OCI-LY7 (cell line): ENCODE measurements around the gene GGCT. TPM values are rescaled to one million over a fixed set of nuclear protein-coding genes. Genes with fewer than 3 reads are reported as not detected.

Source experiments
- BruUV-seq: library from RNA; stranded (reverse); fragments of 400-500 nt; replicated peaks from 2 replicates; lab custom pipeline; 2021; lab: Mats Ljungman, UMichigan
- CTCF ChIA-PET: fragments of 300-600 bp; sonication (Branson Sonifier 250); formaldehyde crosslinking; loops from one replicate; lab custom pipeline; 2022; ENCODE audit warnings: antibody characterized with exemption; ENCODE audit not compliant: unreplicated experiment; lab: Charles Lee
- POLR2A ChIA-PET: fragments of 300-600 bp; sonication (Branson Sonifier 250); formaldehyde crosslinking; loops from one replicate; lab custom pipeline; 2022; ENCODE audit warnings: antibody characterized with exemption; lab: Charles Lee
- DNase-seq: peaks from one replicate; pipeline ENCODE4 v3.0.0-alpha.2; 2015; ENCODE audit warnings: low spot score
- H2AFZ ChIP-seq: fragments of 200-600 bp; sonication (generic), shearing (Covaris generic); 2 replicates; pipeline ENCODE4 v1.6.1; 2014; ENCODE audit warnings: mild to moderate bottlenecking, antibody characterized with exemption, low read length, moderate library complexity
- H3K27ac ChIP-seq: fragments of 200-600 bp; sonication (generic); 2 replicates; pipeline ENCODE4 v1.5.1; 2014; ENCODE audit warnings: mixed run types, low read depth, mild to moderate bottlenecking, moderate library complexity, low read length, inconsistent platforms; ENCODE audit not compliant: poor library complexity, severe bottlenecking
- H3K36me3 ChIP-seq: fragments of 200-600 bp; sonication (generic); 2 replicates; pipeline ENCODE4 v1.6.1; 2014; ENCODE audit warnings: mild to moderate bottlenecking, antibody characterized with exemption, low read length, moderate library complexity, mixed read lengths; ENCODE audit not compliant: insufficient read depth
- H3K4me1 ChIP-seq: fragments of 200-600 bp; sonication (generic); 2 replicates; pipeline ENCODE4 v1.5.1; 2014; ENCODE audit warnings: mild to moderate bottlenecking, low read length; ENCODE audit not compliant: insufficient read depth, poor library complexity, severe bottlenecking
- H3K4me2 ChIP-seq: fragments of 200-600 bp; sonication (generic); 2 replicates; pipeline ENCODE4 v1.6.1; 2014; ENCODE audit warnings: mild to moderate bottlenecking, low read length
- H3K4me3 ChIP-seq: fragments of 200-600 bp; sonication (generic); 2 replicates; pipeline ENCODE4 v1.5.1; 2014; ENCODE audit warnings: mild to moderate bottlenecking, low read depth, low read length; ENCODE audit not compliant: poor library complexity, severe bottlenecking
- H3K79me2 ChIP-seq: fragments of 200-600 bp; sonication (generic); 2 replicates; pipeline ENCODE4 v1.6.1; 2016; ENCODE audit warnings: low read depth, mild to moderate bottlenecking, low read length, moderate library complexity, mixed read lengths; ENCODE audit not compliant: insufficient read depth
- H3K9me2 ChIP-seq: fragments of 200-600 bp; sonication (generic); 2 replicates; pipeline ENCODE4 v1.6.1; 2016; ENCODE audit warnings: mild to moderate bottlenecking, low read length, mixed read lengths; ENCODE audit not compliant: insufficient read depth
- H3K9me3 ChIP-seq: fragments of 200-600 bp; sonication (generic); 2 replicates; pipeline ENCODE4 v1.6.1; 2014; ENCODE audit warnings: mild to moderate bottlenecking, mixed run types, low read length, mixed read lengths
- H4K20me1 ChIP-seq: fragments of 200-600 bp; sonication (generic); 2 replicates; pipeline ENCODE4 v1.6.1; 2014; ENCODE audit warnings: mild to moderate bottlenecking, antibody characterized with exemption, low read length, moderate library complexity, mixed read lengths; ENCODE audit not compliant: insufficient read depth
- CTCF ChIP-seq: fragments of 200-600 bp; sonication (generic); conservative IDR thresholded peaks from 2 replicates; pipeline ENCODE4 v1.5.1; 2014; ENCODE audit warnings: mild to moderate bottlenecking, antibody characterized with exemption, low read length, moderate library complexity, mixed read lengths
- EZH2phosphoT487 ChIP-seq: fragments of 200-600 bp; sonication (generic); IDR thresholded peaks from 2 replicates; pipeline ENCODE4 v1.6.1; 2018; ENCODE audit warnings: low read depth, borderline replicate concordance, mild to moderate bottlenecking, mixed run types, antibody characterized with exemption, low read length, moderate library complexity, mixed read lengths
- intact Hi-C: fragments of 100-400 bp; cut with micrococcal nuclease; formaldehyde crosslinking; loops from one replicate; pipeline ENCODE4 v1.10.0; 2022; ENCODE audit not compliant: unreplicated experiment
- total RNA-seq, 2 experiments: library from RNA; depleted of rRNA in 1 of 2; stranded (reverse); fragments of >200 nt in 1 of 2; shearing (Covaris generic) in 1 of 2; gene quantifications; 2 replicates each; pipeline ENCODE4 v1.2.3, GENCODE V29; 2014 to 2022

Gene GGCT
- total RNA-seq, 2 experiments from 2014 or later, result 70.3 to 81.3 TPM

DNA sequence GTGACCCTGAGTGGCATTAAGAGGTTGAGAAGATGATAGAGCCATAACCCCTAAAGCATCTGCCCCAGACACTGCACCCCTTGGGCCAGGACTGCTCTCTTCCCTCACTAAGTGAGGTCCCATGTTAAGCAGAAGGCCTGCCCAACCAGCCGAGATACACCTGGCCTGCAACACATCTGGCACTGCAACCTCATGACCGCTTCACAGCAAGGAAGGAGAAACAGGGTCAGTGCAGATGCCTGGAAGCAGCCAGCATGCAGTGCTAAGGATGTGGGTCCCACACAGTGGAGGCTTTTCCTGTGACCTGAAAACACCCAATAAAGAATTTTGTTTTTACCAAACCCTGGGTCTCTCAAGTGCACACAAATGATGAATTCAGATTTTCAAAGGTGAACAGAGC, 33.4 kb downstream of the GGCT start:
- Histone ChIP-seq H3K9me3 (no peaks in the 10 kb centered on the region), H3K27ac (no peak overlapping the region), H3K4me1 (peaks cover 69% of the 10 kb centered on the region), H3K79me2 (no peaks in the 10 kb centered on the region), H3K36me3 (no peaks in the 10 kb centered on the region), H3K4me2 (0 out of 2 replicates have a peak overlapping the region, but pooled peaks have one; percentile 11), H3K4me3 (no peak overlapping the region), H4K20me1 (no peaks in the 10 kb centered on the region), H3K9me2 (no peaks in the 10 kb centered on the region), H2AFZ (no peak overlapping the region)
- DNase-seq, result peak; percentile 55
- TF ChIP-seq CTCF (no peak), EZH2phosphoT487 (no peak)
- intact Hi-C loops, result no loop called here
- ChIA-PET CTCF (no interaction called here), POLR2A (no interaction called here)
- no TSS peak for BruUV-seq

DNA sequence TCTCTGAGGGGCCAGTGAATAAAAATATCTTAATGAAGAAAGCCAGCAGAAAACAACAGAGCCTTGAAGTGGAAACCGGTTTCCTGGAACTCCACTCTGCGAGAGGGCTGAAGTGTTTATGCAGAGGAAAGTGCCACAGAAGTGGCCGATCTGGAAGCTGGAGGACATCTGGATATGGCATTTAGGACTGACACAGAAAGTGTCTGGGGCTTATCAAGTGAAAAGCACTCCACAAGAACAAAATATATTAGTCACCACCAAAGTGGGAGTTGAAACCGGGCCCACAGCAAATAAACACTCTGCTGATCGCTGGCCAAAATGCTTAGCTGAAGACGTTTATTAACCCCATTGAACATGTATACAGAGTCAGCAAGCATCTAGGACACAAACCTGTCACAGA, 33.9 kb downstream of the GGCT start:
- H3K4me3 ChIP-seq, result no peak overlapping the region
- ChIA-PET CTCF (no interaction called here), POLR2A (no interaction called here)
- no peaks in the 10 kb centered on the region for H3K79me2 ChIP-seq
- intact Hi-C loops, result no loop called here
- no peaks in the 10 kb centered on the region for H3K36me3 ChIP-seq
- DNase-seq, result no peak
- H3K27ac ChIP-seq, result no peak overlapping the region
- no TSS peak for BruUV-seq
- no peaks in the 10 kb centered on the region for H3K9me2 ChIP-seq
- TF ChIP-seq CTCF (no peak), EZH2phosphoT487 (no peak)
- peaks cover 69% of the 10 kb centered on the region for H3K4me1 ChIP-seq
- H2AFZ ChIP-seq, result no peak overlapping the region
- H4K20me1 ChIP-seq, result no peaks in the 10 kb centered on the region
- H3K9me3 ChIP-seq, result no peaks in the 10 kb centered on the region
- no peak overlapping the region for H3K4me2 ChIP-seq

DNA sequence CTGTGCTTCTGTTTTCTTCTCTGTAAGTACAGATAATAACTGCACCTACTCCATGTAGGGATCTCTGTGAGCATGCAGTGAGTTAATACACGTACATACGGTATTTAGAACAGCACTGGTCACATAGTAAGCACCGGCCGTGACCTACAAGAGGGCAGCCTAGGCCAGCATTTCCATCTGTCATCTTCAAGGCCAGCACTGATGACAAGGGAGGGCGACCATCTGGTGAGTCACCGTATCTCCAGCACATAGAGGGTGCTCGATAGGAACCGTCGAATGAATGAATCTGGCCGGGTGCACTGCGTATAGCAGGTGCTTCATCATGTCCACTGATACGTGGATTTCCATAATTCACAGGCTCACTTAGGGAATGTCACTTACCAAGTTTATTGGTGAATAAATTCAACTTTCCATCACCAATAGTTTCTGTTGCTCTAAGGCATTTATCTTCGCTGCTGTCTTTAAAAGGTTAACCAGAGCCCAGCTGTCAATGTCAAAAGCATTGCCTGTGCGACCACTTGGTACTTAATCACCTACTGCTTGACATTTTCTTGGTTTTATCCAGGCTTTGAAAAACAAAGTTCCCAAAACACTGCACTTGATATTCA, 34.4 kb downstream of the GGCT start:
- Histone ChIP-seq H3K79me2 (no peaks in the 10 kb centered on the region), H3K9me2 (no peaks in the 10 kb centered on the region), H3K4me1 (peaks cover 67% of the 10 kb centered on the region), H4K20me1 (no peaks in the 10 kb centered on the region), H3K36me3 (no peaks in the 10 kb centered on the region), H3K4me2 (no peak overlapping the region), H3K9me3 (no peaks in the 10 kb centered on the region), H3K27ac (no peak overlapping the region), H3K4me3 (no peak overlapping the region), H2AFZ (no peak overlapping the region)
- TF ChIP-seq EZH2phosphoT487 (no peak), CTCF (no peak)
- DNase-seq, result no peak
- no TSS peak for BruUV-seq
- CTCF ChIA-PET, result interaction anchor here (1.4 kb wide), 1 partner anchor 8 kb away, joined by 5 read pairs; the partner anchor contains the start of gene NOD1
- intact Hi-C loops, result no loop called here
- POLR2A ChIA-PET, result interaction anchor here (1.2 kb wide), 1 partner anchor 9 kb away, joined by 3 read pairs; the partner anchor contains the start of gene NOD1
